Fibroblast of skin of left biceps (primary cell): ENCODE measurements around the gene FMNL1.

Experiments
- DNase-seq, 2 experiments: peaks; one replicate each; pipeline ENCODE4 v3.0.0-alpha.2; 2013; ENCODE audit warnings: low read depth in 2 of 2

FMNL1 gene

GRCh38 chr17:45282683-45283644 lies 61.3 kb downstream of the FMNL1 start:
- DNase-seq: no peak

DNA sequence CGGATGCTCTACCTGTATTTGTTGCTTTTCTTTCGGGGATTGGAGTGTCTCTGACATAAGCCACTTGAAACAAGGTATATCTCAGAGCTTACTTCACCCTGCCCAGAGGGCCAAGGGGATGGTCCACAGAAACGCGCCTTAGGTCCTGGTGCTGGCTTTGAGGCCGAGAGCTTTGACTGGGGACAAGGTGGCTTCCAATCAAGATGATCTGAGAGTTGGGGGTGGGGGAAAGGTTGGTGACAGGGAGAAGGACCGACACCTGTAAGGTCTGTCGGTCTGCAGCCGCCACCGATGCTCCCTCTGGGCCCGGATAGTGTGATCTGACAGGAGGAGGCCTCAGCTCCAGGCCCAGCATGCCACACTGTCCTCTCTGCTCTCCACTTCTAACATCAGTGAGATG lies 62.0 kb downstream of the FMNL1 start:
- no peak for DNase-seq

GRCh38 chr17:45284176-45285140 lies 62.8 kb downstream of the FMNL1 start:
- DNase-seq: no peak

DNA sequence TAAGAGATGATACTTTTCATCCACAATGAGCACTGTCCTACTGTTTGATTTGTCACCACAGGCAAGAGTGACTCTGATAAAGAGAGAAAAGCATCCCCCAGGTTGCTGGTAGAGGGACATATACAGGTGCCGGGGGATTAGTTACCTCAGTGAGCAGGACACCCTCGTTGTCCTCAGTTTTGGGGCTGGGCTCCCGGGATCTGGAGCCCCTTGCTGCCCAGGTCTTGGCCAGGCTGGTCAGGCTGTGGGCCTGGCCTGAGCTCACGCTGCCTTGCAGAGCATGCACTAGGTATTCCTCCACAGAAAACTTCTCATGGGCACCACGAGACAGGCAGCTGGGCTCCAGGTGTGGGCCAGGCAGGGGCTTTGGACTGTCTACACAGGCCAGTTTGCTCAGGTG lies 64.6 kb downstream of the FMNL1 start:
- DNase-seq: no peak

DNA sequence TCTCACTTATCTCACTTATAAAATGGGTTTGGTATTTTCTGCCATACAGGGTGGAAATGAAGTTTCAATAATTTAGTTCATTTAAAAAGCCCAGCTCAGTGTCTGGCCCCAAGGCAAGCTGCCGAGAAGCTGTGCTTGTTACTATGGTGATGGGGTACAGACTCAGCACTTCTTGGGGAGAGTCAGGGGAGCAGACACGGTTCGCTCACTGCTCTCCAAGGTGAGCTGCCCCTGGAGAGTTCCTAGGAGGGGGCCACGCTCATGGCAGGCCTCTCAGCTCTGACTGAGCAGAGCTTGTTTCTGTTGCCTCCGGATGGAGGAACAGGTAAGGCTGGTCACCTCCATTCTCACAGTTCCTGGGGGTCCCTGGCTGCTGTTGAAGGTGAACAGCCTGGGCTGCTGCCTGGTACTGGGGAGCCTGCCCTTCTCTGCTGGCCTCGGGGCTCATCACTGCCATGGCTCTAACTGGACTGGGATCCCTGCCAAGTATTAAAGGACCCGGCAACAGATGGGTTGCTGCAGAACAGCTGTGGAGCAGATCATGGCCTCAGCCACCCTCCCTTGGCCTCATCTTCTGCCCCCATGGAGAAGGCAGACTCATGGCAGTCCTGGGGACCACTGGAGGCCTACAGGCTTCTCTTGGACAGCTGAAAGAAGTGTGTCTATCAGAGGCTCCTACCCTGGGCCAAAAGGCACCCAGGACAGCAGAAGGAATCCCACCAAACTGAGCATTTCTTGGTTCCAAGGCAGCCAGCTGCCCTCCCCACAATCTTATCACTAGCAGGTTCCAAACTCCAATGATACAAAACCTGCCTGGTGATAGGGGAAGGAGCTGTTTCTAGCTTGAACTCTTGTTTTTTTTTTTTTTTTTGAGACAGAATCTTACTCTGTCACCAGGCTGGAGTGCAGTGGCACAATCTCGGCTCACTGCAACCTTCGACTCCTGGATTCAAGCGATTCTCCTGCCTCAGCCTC lies 66.1 kb downstream of the FMNL1 start:
- DNase-seq: no peak

- no peak for DNase-seq
Measured at GRCh38 chr17:45288825-45289224, 67.1 kb downstream of the FMNL1 start.

DNA sequence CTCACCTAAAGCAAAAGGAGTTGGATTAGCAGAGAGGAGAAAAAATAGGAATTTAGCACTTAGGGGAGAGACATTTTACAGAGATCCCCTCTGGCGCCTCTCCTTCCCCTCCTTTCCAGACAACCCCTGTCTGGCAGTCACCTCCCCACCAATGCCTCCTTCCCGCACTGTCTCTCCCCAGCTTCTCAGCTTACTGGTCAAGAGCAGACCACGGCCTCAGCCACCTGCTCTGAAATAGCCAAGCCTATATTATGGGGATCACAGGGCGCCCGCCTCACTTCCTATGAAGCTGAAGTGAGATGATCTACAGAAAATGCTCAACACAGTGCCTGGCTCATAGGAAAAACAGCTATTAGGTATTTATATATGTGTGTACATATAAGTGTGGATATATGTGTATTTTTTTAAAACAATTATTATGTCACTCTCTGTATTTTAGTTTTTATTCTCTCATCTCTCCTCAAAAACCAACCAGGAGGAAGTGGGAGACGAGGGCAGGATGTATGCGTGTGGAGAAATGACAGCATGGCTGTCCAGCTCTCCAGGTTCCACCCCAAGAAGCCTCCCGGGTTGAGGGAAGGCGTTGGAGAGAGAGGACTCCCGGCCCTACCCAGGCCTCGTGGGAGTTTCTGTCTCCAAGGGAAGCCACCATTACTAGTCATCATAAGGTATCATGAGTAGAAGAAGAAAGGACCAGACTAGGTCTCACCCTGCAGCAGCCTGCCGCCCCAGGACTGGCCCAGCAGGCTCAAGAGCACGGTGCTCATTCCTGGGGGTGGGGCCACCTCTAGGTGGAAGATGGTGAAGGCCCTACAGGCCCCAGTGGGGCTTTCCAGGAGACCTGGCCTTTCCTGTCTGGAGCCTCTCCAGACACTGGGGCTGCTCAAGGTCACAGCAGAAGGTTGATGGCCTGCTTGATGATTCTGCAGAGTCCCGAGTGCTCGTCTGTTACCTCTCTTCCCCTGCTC lies 67.9 kb downstream of the FMNL1 start:
- DNase-seq: no peak

- no peak for DNase-seq
Measured at GRCh38 chr17:45290269-45290765, 68.6 kb downstream of the FMNL1 start.

DNA sequence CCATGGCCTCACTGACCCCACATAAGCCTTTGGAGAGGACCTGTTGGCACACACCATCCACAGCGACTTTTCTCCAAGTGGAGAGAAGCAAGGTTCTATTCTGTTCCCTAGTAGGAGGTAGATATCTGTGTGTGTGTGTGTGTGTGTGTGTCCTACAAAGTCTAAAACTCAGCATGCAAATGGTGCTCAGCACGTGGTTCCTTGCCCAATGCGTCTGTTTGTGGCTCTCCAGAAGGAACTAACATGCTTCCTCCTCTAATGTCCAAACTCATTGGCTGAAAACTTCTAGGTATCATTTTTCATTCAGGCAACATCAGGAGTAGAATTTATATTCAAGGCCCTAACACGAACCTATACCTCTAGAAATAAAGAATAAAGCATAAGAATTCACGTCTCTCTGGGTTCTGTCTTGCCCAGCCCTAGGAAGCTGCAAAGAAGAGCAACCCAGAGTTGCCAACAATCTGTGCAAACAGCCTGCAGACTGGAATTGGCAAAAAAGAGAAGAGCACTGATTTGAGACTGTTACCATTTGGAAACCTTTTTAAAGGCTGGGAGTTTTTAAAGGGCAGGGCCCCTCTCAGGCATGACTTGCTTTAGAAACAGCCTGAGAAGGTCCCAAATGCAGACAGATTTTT lies 69.6 kb downstream of the FMNL1 start:
- DNase-seq: no peak

- DNase-seq: no peak
Measured at GRCh38 chr17:45292696-45293412, 71.2 kb downstream of the FMNL1 start.

DNA sequence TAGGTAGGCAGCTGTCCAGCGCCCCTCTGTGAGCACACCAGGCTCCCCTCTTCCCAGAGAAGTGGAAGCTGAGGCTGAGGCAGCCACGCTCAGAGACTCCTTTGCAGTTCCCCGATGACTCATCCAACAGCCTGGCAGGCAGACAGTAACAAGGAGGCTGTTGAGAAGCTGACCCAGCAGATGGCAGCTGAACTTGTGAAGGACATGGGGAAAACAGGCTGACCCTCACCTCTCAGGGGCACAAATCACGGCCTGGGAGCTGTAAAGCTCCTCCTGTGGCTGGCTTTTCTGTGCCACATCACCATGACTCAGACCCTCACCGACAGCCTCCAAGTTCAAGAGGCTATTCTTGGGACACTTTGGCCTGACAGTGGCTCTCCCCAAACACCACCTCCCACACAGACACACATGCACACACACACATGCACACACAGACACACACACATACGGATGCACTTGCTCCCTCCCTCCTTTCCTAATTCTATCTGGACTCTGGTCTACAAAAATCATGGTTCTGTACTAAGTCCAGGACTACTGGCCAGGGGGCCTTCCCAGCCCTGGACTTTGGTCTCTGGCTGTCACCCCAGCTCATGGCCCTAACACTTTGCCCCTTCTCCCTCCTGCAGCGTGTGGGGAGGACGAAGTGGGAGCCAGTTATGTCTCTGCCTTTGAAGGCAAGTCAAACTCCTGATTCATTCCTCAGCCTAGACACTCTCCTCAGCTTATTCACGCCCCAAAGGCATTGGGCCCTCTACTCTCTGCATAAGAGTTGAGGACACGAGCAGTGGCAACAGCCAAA lies 71.9 kb downstream of the FMNL1 start:
- peak in 1 of 2 experiments; percentile 35 for DNase-seq

- DNase-seq: peak in 1 of 2 experiments; percentile 42
Measured at GRCh38 chr17:45294506-45294905, 72.8 kb downstream of the FMNL1 start.

DNA sequence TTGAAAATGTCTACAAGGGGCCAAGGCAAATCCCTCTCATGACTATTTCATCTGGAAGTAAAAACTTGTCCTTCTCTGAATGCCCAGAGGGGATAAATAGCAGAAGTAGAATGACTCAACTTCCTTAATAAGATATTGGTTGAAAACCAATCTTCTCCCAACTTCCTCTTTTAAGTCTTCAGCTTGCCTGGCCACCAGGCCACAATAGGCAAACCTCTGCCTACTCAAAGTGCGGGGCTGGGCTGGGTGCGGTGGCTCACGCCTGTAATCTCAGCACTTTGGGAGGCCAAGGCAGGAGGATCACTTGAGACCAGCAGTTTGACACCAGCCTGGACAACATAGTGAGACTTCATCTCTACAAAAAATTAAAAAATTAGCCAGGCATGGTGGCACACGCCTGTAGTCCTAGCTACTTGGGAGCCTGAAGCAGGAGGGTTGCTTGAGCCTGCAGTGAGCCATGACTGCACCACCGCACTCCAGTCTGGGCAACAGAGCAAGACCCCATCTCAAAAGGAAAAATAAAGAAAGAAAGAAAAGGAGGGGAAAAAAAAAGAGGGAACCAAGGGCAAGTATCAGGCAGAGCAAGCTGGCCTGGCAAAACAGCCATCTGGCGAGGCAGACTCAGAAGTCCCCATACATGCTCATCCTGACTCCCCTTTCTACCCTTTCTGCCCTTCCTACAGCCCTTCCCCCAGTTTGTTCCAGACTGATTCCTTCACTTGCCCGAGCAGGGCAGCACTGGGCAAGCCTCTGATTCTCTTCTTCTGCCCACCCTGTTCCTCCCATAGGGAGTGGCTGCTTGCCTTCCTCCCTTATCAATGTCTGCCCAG lies 74.5 kb downstream of the FMNL1 start:
- no peak for DNase-seq

DNA sequence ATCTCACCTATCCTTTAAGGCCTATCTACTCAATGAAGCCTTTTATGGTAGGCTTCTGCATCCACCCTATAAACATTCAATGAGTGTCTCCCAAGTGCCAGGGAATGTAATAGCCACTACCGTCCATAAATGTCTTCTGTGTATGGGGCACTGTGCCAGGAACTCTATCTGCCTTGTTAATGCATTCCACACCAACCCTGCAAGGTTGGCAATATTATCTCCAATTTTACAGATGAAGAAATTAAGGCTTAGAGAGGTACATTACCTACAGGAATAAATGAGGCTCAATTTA lies 75.1 kb downstream of the FMNL1 start:
- no peak for DNase-seq
